ENCODE data around the gene MAP3K12. TPM values are rescaled to one million over a fixed set of nuclear protein-coding genes. Genes with fewer than 3 reads are reported as not detected.

MAP3K12 gene
- total RNA-seq, 2 donors from 2014 or later: 5.5 to 8.1 TPM

DNA sequence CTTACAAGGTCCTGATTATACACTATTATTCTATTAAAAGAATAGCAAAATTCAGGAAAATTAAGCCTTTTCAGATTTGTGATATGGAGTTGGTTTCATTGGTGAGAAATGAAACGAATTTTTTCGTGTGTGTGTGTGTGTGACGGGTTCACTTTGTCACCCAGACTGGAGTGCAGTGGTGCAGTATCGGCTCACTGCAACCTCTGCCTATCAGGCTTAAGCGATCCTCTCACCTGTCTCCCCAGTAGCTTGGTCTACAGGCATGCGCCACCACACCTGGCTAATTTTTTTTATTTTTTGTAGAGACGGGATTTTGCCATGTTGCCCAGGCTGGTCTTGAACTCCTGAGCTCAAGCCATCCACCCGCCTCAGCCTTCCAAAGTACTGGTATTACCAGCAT, 37.7 kb downstream of the MAP3K12 start:
- Histone ChIP-seq H3K27ac (ENCODE audit: low read depth, low read length) (no peak overlapping the region), H3K27me3 (ENCODE audit: control insufficient read depth, insufficient read depth, low read length, poor library complexity, severe bottlenecking) (no peaks in the 10 kb centered on the region), H3K36me3 (ENCODE audit: control insufficient read depth, insufficient read depth, low read length) (peaks cover 98% of the 10 kb centered on the region), H3K4me3 (ENCODE audit: low read length) (no peak overlapping the region), H3K9ac (ENCODE audit: extremely low read depth, low read length, poor library complexity, severe bottlenecking) (no peak overlapping the region), H3K9me3 (ENCODE audit: control insufficient read depth, low read length) (no peaks in the 10 kb centered on the region), H3K4me1 (ENCODE audit: control insufficient read depth, insufficient read depth, low read length) (peaks cover 17% of the 10 kb centered on the region)
- peak; percentile 45 for DNase-seq
- Mint-ChIP-seq H3K27me3 (ENCODE audit: insufficient read depth) (no peaks in the 10 kb centered on the region), H3K27ac (no peak overlapping the region), H3K4me3 (no peak overlapping the region), H3K36me3 (ENCODE audit: low read depth) (peaks cover 86% of the 10 kb centered on the region), H3K9me3 (no peaks in the 10 kb centered on the region), H3K4me1 (peaks cover 69% of the 10 kb centered on the region)
- TF ChIP-seq, protein P1, sequence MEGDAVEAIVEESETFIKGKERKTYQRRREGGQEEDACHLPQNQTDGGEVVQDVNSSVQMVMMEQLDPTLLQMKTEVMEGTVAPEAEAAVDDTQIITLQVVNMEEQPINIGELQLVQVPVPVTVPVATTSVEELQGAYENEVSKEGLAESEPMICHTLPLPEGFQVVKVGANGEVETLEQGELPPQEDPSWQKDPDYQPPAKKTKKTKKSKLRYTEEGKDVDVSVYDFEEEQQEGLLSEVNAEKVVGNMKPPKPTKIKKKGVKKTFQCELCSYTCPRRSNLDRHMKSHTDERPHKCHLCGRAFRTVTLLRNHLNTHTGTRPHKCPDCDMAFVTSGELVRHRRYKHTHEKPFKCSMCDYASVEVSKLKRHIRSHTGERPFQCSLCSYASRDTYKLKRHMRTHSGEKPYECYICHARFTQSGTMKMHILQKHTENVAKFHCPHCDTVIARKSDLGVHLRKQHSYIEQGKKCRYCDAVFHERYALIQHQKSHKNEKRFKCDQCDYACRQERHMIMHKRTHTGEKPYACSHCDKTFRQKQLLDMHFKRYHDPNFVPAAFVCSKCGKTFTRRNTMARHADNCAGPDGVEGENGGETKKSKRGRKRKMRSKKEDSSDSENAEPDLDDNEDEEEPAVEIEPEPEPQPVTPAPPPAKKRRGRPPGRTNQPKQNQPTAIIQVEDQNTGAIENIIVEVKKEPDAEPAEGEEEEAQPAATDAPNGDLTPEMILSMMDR (conservative IDR thresholded peaks at IDR 0.05): no peak
- WGBS, 2 experiments (ENCODE audit: insufficient coverage in 1 of 2, insufficient read length in 1 of 2): 92 to 94% methylated on average over 7 to 8 of the region's 8 CpGs

DNA sequence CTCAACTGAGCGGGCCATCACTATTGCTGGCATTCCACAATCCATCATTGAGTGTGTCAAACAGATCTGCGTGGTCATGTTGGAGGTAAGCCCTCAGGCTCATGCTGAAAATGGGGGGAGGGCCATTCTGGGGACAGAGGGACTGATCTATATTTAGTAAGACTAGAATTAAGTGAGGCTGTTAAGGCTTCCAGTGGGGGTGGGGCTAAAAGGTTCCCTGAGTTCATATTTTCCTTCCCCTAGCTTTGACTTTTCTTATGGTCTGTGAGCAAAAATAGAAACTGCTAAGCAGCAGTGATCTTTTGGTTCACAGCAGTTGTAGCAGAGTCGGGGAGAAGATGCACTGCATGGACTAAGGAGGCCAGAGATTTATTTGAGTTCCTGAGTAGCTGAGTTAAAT, 38.2 kb downstream of the MAP3K12 start:
- Mint-ChIP-seq H3K4me1 (peaks cover 66% of the 10 kb centered on the region), H3K27me3 (ENCODE audit: insufficient read depth) (no peaks in the 10 kb centered on the region), H3K36me3 (ENCODE audit: low read depth) (peaks cover 85% of the 10 kb centered on the region), H3K27ac (peak overlapping the region; percentile 27), H3K9me3 (no peaks in the 10 kb centered on the region), H3K4me3 (peak overlapping the region; percentile 22)
- Histone ChIP-seq H3K27ac (ENCODE audit: low read depth, low read length) (no peak overlapping the region), H3K36me3 (ENCODE audit: control insufficient read depth, insufficient read depth, low read length) (peaks cover 98% of the 10 kb centered on the region), H3K4me1 (ENCODE audit: control insufficient read depth, insufficient read depth, low read length) (peaks cover 19% of the 10 kb centered on the region), H3K9ac (ENCODE audit: extremely low read depth, low read length, poor library complexity, severe bottlenecking) (no peak overlapping the region), H3K27me3 (ENCODE audit: control insufficient read depth, insufficient read depth, low read length, poor library complexity, severe bottlenecking) (no peaks in the 10 kb centered on the region), H3K9me3 (ENCODE audit: control insufficient read depth, low read length) (no peaks in the 10 kb centered on the region), H3K4me3 (ENCODE audit: low read length) (no peak overlapping the region)
- TF ChIP-seq, protein P1 (conservative IDR thresholded peaks at IDR 0.05): no peak
- peak; percentile 47 for DNase-seq
- WGBS, 2 experiments (ENCODE audit: insufficient coverage in 1 of 2, insufficient read length in 1 of 2): 92 to 94% methylated on average over 3 of the region's 3 CpGs

DNA sequence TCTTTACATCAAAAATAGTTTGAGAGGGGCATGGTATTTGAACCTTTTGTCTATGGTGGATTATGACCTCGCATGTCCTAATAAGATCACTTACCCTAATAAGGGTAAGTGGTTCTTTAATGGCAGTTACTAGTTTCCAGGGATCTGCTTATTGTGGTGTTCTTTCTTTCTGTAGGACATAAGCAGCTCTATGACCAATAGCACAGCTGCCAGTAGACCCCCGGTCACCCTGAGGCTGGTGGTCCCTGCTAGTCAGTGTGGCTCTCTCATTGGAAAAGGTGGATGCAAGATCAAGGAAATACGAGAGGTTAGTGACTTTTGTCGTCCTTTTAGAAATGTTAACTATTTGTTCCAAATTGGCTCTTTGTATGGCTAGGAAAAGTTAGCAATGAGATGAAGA, 40.2 kb downstream of the MAP3K12 start:
- Mint-ChIP-seq H3K9me3 (no peaks in the 10 kb centered on the region), H3K4me3 (no peak overlapping the region), H3K27ac (no peak overlapping the region), H3K27me3 (ENCODE audit: insufficient read depth) (no peaks in the 10 kb centered on the region), H3K36me3 (ENCODE audit: low read depth) (peaks cover 85% of the 10 kb centered on the region), H3K4me1 (peaks cover 64% of the 10 kb centered on the region)
- peak; percentile 44 for DNase-seq
- Histone ChIP-seq H3K4me3 (ENCODE audit: low read length) (no peak overlapping the region), H3K9ac (ENCODE audit: extremely low read depth, low read length, poor library complexity, severe bottlenecking) (no peak overlapping the region), H3K9me3 (ENCODE audit: control insufficient read depth, low read length) (no peaks in the 10 kb centered on the region), H3K36me3 (ENCODE audit: control insufficient read depth, insufficient read depth, low read length) (peaks cover 99% of the 10 kb centered on the region), H3K4me1 (ENCODE audit: control insufficient read depth, insufficient read depth, low read length) (peaks cover 12% of the 10 kb centered on the region), H3K27ac (ENCODE audit: low read depth, low read length) (no peak overlapping the region), H3K27me3 (ENCODE audit: control insufficient read depth, insufficient read depth, low read length, poor library complexity, severe bottlenecking) (no peaks in the 10 kb centered on the region)
- TF ChIP-seq, protein P1 (conservative IDR thresholded peaks at IDR 0.05): no peak
- 94 to 96% methylated on average over 2 to 4 of the region's 4 CpGs for WGBS, 2 experiments (ENCODE audit: insufficient coverage in 1 of 2, insufficient read length in 1 of 2)
